ENCODE data around the gene PCNX3. TPM values are rescaled to one million over a fixed set of nuclear protein-coding genes. Genes with fewer than 3 reads are reported as not detected.
"Not testable (repeated sequence)": the region's sequence is repeated elsewhere in the genome, so short reads cannot be mapped to it uniquely, and the experiment has no call there.

Gene PCNX3
- total RNA-seq, 1 experiment from 2014 or later = 72.8 TPM

DNA sequence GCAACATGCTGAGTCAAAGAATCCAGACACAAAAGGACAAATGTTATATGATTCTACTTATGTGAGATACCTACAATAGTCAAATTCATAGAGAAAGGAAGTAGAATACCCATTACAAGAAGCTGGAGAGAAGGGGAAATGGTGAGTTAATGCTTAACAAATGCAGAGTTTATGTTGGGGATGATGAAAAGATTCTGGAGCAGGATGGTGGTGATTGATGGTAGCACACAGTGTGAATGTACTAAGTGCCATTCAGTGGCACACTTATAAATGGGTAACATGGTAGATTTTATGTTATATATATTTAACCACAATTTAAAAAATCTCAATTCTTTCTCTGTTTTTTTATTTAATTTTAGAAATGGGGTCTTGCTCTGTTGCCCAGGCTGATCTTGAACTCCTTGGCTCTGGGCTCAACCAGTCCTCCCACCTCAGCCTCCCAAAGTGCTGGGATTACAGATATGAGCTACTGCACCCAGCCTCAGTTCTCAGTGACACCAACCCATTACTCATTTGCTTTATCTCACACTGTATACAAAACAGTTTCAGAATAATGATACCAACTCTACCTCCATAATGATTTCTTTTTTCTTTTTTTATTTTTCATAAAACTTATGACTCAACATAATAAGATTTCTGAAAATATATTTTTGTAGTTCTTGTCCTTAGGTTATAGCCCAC, 56.7 kb downstream of the PCNX3 start:
- CTCF ChIA-PET = interaction anchor here (0.7 kb wide), 1 partner anchor 266 kb away, joined by 3 read pairs; no protein-coding TSS in a partner anchor
- no TSS peak for BruUV-seq (replicated peaks)
- intact Hi-C loops (cut with micrococcal nuclease; ENCODE audit: unreplicated experiment) = no loop called here

DNA sequence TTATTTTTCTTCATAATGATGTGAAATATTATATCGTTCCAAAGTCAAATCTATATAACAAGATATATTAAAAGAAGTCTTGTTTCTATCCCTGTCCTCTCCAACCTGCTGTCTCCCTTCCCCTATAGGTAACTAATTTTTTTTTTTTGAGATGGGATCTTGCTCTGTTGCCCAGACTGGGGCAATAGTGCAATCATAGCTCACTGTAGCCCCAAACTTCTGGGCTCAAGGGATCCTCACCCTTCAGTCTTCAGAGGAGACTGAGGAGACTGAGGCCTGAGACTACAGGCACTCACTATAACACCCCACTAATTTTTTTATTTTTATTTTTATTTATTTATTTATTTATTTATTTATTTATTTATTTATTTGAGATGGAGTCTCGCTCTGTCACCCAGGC, 57.4 kb downstream of the PCNX3 start:
- Mint-ChIP-seq H3K36me3 (ENCODE audit: insufficient read depth, unreplicated experiment) (no peaks in the 10 kb centered on the region), H3K27me3 (ENCODE audit: unreplicated experiment) (no peaks in the 10 kb centered on the region), H3K4me3 (ENCODE audit: low read depth, unreplicated experiment) (no peak overlapping the region), H3K4me1 (ENCODE audit: low read depth, unreplicated experiment) (peaks cover 8% of the 10 kb centered on the region), H3K9me3 (ENCODE audit: low read depth, unreplicated experiment) (no peaks in the 10 kb centered on the region), H3K27ac (ENCODE audit: unreplicated experiment) (no peak overlapping the region)
- DNase-seq = no peak
- CTCF ChIA-PET = no interaction called here
- intact Hi-C loops (cut with micrococcal nuclease; ENCODE audit: unreplicated experiment) = no loop called here
- TF ChIP-seq, protein P1, sequence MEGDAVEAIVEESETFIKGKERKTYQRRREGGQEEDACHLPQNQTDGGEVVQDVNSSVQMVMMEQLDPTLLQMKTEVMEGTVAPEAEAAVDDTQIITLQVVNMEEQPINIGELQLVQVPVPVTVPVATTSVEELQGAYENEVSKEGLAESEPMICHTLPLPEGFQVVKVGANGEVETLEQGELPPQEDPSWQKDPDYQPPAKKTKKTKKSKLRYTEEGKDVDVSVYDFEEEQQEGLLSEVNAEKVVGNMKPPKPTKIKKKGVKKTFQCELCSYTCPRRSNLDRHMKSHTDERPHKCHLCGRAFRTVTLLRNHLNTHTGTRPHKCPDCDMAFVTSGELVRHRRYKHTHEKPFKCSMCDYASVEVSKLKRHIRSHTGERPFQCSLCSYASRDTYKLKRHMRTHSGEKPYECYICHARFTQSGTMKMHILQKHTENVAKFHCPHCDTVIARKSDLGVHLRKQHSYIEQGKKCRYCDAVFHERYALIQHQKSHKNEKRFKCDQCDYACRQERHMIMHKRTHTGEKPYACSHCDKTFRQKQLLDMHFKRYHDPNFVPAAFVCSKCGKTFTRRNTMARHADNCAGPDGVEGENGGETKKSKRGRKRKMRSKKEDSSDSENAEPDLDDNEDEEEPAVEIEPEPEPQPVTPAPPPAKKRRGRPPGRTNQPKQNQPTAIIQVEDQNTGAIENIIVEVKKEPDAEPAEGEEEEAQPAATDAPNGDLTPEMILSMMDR (IDR thresholded peaks at IDR 0.05; ENCODE audit: unreplicated experiment) = no peak
- no TSS peak for BruUV-seq (replicated peaks)

More for the DNA sequence above, 56.7 kb downstream of the PCNX3 start:
- no peaks in the 10 kb centered on the region for H3K9me3 Mint-ChIP-seq (ENCODE audit: low read depth, unreplicated experiment)
- no peak overlapping the region for H3K4me3 Mint-ChIP-seq (ENCODE audit: low read depth, unreplicated experiment)
- no peak for DNase-seq
- peaks cover 8% of the 10 kb centered on the region for H3K4me1 Mint-ChIP-seq (ENCODE audit: low read depth, unreplicated experiment)
- no peaks in the 10 kb centered on the region for H3K27me3 Mint-ChIP-seq (ENCODE audit: unreplicated experiment)
- H3K27ac Mint-ChIP-seq (ENCODE audit: unreplicated experiment) = no peak overlapping the region
- H3K36me3 Mint-ChIP-seq (ENCODE audit: insufficient read depth, unreplicated experiment) = no peaks in the 10 kb centered on the region
- TF ChIP-seq, protein P1 (IDR thresholded peaks at IDR 0.05; ENCODE audit: unreplicated experiment) = no peak

DNA sequence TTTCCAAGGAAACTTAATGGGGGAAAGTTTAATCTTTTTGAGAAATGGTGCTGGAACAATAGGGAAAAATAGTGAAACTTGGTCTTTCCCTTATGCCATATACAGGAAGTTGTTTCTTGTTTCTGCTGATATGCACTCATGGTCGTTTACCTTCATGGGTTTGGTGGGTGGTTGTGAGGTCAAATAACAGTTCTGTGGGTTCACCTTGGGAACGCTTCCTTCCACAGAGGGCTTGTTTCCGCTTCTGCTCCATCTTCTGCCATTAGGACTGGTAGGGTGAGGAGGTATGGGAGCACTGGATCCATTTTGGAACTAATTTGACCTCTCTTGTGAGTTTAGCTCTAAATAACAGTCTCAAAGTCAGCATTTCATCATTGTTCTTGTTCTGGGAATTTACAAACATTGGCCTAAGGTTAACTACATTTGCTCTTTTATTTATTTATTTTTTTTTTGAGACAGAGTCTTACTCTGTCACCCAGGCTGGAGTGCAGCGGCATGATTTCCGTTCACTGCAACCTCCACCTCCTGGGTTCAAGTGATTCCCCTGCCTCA, 64.7 kb downstream of the PCNX3 start:
- Mint-ChIP-seq H3K9me3 (ENCODE audit: low read depth, unreplicated experiment) (no peaks in the 10 kb centered on the region), H3K4me1 (ENCODE audit: low read depth, unreplicated experiment) (no peaks in the 10 kb centered on the region), H3K27me3 (ENCODE audit: unreplicated experiment) (peaks cover 20% of the 10 kb centered on the region), H3K27ac (ENCODE audit: unreplicated experiment) (no peak overlapping the region), H3K4me3 (ENCODE audit: low read depth, unreplicated experiment) (no peak overlapping the region), H3K36me3 (ENCODE audit: insufficient read depth, unreplicated experiment) (no peaks in the 10 kb centered on the region)
- TF ChIP-seq, protein P1 (IDR thresholded peaks at IDR 0.05; ENCODE audit: unreplicated experiment) = no peak
- intact Hi-C loops (cut with micrococcal nuclease; ENCODE audit: unreplicated experiment) = no loop called here
- BruUV-seq (replicated peaks) = no TSS peak
- DNase-seq = no peak
- CTCF ChIA-PET = interaction anchor here (0.7 kb wide), 1 partner anchor 210 kb away, joined by 3 read pairs; no protein-coding TSS in a partner anchor

DNA sequence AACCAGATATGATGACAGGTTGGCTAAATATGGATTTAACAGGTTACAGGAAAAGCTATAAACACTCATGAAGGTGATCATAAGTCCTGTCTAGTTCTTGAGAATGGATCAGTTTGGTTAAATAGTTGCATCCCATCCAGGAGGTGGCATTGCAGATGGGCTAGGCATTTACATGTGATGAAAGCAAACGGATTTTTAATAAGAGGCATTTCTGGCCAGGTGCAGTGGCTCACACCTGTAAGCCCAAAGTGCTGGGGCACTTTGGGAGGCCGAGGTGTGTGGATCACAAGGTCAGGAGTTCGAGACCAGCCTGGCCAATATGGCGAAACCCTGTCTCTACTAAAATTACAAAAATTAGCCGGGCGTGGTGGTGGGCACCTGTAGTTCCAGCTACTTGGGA, 67.9 kb downstream of the PCNX3 start:
- peaks cover 20% of the 10 kb centered on the region for H3K27me3 Mint-ChIP-seq (ENCODE audit: unreplicated experiment)
- H3K4me3 Mint-ChIP-seq (ENCODE audit: low read depth, unreplicated experiment); H3K4me1 Mint-ChIP-seq (ENCODE audit: low read depth, unreplicated experiment); H3K36me3 Mint-ChIP-seq (ENCODE audit: insufficient read depth, unreplicated experiment); intact Hi-C loops (cut with micrococcal nuclease; ENCODE audit: unreplicated experiment); H3K27ac Mint-ChIP-seq (ENCODE audit: unreplicated experiment); H3K9me3 Mint-ChIP-seq (ENCODE audit: low read depth, unreplicated experiment); BruUV-seq (replicated peaks); CTCF ChIA-PET; DNase-seq: not testable (repeated sequence)

DNA sequence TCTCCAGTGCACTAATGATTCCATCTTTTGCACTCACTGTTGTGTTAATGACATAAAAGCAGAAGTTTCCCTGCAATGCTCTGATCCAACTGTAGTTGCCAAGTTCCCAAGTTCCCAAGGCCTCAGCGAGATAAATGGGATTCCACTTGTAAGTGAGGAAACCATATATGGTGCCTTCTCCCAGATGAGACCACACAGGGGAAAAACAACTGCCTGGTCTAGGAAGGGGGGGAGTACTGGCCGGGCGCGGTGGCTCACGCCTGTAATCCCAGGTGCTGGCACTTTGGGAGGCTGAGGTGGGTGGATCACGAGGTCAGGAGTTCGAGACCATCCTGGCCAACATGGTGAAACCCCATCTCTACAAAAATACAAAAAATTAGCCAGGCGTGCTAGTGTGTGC, 70.4 kb downstream of the PCNX3 start:
- BruUV-seq (replicated peaks) = no TSS peak
- no peak overlapping the region for H3K27ac Mint-ChIP-seq (ENCODE audit: unreplicated experiment)
- intact Hi-C loops (cut with micrococcal nuclease; ENCODE audit: unreplicated experiment) = no loop called here
- H3K4me1 Mint-ChIP-seq (ENCODE audit: low read depth, unreplicated experiment) = no peaks in the 10 kb centered on the region
- H3K4me3 Mint-ChIP-seq (ENCODE audit: low read depth, unreplicated experiment) = no peak overlapping the region
- TF ChIP-seq, protein P1 (IDR thresholded peaks at IDR 0.05; ENCODE audit: unreplicated experiment) = no peak
- DNase-seq = no peak
- H3K36me3 Mint-ChIP-seq (ENCODE audit: insufficient read depth, unreplicated experiment) = no peaks in the 10 kb centered on the region
- CTCF ChIA-PET = no interaction called here
- peaks cover 20% of the 10 kb centered on the region for H3K27me3 Mint-ChIP-seq (ENCODE audit: unreplicated experiment)
- no peaks in the 10 kb centered on the region for H3K9me3 Mint-ChIP-seq (ENCODE audit: low read depth, unreplicated experiment)

All from Calu3 (cell line).